GM18870 (cell line): Measurements from ENCODE around the gene PRKCA.
"Not testable (repeated sequence)": the region's sequence is repeated elsewhere in the genome, so short reads cannot be mapped to it uniquely, and the experiment has no call there.

Experiments used
- ATAC-seq: cut with Tn5 transposase; IDR thresholded peaks from one replicate; pipeline ENCODE4 v1.9.1; 2021; ENCODE audit warnings: moderate library complexity; ENCODE audit not compliant: unreplicated experiment

The PRKCA gene

DNA sequence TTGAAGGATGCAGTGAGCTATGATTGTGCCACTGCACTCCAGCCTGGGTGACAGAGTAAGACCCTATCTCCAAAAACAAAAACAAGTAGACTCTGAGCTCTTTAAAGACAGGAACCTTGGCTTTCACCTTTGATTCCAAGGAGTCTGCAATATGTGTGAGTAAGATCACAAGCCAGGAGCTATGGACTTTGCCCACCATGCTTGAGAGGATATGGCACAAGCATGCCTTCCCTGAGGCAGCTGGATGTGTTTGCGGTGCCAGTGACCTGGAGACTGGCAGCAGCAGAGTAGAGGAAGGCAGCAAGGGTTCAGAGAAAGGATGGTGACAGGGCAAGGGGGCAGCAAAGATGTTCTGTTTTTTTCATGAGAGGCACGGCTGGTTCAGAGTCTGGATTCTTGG, 14.5 kb upstream of the PRKCA start:
- ATAC-seq: no peak

DNA sequence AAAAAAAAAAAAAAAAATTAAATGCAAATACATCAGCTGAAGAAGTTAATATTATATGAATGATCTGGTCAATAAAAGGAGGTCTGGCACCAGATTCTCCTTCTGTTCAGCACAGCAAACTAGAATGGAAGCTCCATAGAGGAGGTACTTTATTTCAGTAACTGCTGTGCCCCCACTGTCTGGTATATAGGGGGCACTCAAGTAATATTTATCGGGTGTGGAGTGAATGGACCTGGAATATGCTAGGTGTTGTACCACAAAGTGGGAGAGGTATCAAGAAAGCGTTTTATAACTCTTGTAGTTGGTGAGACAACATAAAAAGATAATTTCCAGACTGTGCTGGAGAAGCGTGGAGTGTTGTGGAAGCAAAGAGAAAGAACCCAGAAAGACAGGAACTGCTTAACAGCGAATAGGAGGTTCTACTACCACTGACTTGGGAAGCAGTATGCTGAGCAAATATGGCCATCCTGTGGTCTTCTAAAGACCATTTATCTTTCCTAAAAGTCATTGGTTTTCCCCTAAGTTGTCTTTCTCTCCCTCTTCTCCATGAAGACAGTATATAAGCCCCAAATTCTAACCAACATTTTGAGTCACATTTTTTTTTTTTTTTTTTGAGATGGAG, 12.2 kb upstream of the PRKCA start:
- ATAC-seq: no peak

GRCh38 chr17:66292353-66292752, 10.1 kb upstream of the PRKCA start:
- no peak for ATAC-seq

DNA sequence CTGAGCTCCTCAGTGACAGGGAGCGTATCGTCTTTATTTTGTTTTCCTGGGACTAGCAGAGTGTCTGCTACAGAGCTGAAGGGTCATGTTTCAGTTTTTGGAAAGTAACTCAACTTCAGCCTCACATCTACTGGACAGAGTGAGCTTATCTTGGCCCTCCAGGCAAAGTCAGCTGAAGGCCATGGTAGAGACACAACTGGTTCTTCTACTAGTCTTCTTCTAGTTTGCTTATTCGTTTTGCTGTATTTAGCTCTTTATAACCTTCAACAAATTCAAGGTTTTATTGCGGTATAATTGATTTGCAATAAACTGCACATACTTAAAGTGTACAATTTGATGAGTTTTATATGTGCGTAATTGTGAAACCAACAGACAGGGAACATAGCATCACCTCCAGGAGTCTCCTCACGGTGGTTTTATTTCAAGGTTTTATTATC, 6.1 kb upstream of the PRKCA start:
- no peak for ATAC-seq

DNA sequence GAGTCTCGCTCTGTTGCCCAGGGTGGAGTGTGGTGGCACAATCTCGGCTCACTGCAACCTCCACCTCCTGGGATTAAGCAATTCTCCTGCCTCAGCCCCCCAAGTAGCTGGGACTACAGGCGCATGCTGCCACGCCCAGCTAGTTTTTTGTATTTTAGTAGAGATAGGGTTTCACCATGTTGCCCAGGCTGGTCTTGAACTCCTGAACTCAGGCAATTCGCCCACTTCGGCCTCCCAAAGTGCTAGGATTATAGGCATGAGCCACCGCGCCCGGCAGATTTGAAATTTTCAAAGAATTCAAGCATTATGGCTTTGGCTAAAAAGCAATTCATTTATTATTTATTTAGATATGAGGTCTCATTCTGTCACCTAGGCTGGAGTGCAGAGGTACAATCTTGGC, 5.0 kb upstream of the PRKCA start:
- not testable (repeated sequence) for ATAC-seq

GRCh38 chr17:66299711-66300110, 2.7 kb upstream of the PRKCA start:
- ATAC-seq: no peak

GRCh38 chr17:66300956-66301355, 1.5 kb upstream of the PRKCA start:
- no peak for ATAC-seq

GRCh38 chr17:66301367-66301863, 998 bp upstream of the PRKCA start:
- no peak for ATAC-seq

- no peak for ATAC-seq
Measured at GRCh38 chr17:66302761-66303626, 581 bp downstream of the PRKCA start.

- no peak for ATAC-seq
Measured at GRCh38 chr17:66304304-66305174, 2.1 kb downstream of the PRKCA start.

- ATAC-seq: no peak
Measured at GRCh38 chr17:66306446-66306845, 4.0 kb downstream of the PRKCA start.

DNA sequence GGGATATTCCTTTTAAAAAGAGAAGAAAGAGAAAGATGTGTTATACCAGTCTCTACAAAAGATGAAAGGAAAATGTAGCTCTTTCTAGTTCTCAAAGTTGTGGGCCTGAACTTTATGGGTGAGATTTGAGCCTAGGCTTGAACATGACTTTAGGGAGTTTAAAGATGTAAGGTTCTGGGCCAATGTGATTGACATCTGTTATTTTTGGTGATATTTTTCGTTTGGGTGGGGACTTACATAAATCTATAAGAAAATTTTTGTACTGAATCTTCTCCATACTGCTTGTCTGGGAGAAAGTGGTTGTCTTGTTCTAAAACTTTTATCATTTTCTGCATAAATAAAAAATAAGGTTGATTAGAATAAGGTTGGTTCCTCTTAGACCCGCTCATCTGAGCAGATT, 4.8 kb downstream of the PRKCA start:
- no peak for ATAC-seq

- no peak for ATAC-seq
Measured at GRCh38 chr17:66308856-66309255, 6.4 kb downstream of the PRKCA start.

DNA sequence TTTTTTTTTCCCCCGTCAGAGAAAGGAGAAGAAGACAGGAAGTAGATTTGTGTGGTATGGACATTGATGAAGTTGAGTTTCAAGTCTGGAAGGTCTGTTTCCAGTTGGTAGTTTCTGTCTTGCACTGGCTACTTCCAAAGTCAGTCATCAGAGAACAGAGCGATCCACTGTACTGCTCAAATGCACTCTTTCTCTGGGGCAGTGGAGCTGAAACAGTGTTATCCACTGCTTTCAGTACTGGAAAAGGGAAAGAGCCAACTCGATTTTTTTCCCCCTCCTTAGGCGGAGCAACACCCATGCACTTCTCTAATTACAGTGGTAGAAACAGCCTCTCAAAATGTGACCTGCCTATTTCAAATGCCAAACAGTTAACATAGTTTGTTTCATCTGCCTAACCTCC, 7.4 kb downstream of the PRKCA start:
- ATAC-seq: no peak

GRCh38 chr17:66310528-66311148, 8.2 kb downstream of the PRKCA start:
- no peak for ATAC-seq

- no peak for ATAC-seq
Measured at GRCh38 chr17:66312912-66313311, 10.5 kb downstream of the PRKCA start.

- no peak for ATAC-seq
Measured at GRCh38 chr17:66313325-66313724, 10.9 kb downstream of the PRKCA start.

- no peak for ATAC-seq
Measured at GRCh38 chr17:66313995-66314659, 11.7 kb downstream of the PRKCA start.

DNA sequence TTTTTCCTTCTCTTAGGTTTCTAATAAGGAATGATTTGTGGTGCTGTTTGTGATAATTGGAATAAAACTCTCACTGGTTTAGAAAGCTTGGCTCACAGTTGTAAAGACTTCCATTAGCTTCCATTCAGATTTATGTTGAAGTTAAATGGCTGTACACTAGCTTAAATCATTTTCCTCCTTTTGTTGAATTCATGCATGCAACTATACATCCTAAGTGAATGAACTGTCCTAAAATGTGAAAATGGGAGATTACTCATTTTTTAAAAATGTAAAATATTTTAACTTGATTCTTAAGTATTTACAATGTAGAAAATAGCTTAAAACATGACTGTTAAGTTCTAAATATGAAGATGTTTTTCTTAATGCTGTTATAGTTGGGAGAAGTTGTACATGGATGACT, 15.2 kb downstream of the PRKCA start:
- no peak for ATAC-seq

- no peak for ATAC-seq
Measured at GRCh38 chr17:66319226-66319625, 16.8 kb downstream of the PRKCA start.
